Measurements from ENCODE around the gene DBH.

GRCh38 chr9:133610845-133611244, 25.3 kb upstream of the DBH start:
- TF ChIP-seq CTCF (IDR thresholded peaks at IDR 0.05 in 2 of 3, conservative IDR thresholded peaks at IDR 0.05 in 1 of 3; ENCODE audit: borderline replicate concordance in 1 of 3, insufficient read depth in 1 of 3, low read depth in 2 of 3, low read length in 2 of 3) (no peak), EZH2 (IDR thresholded peaks at IDR 0.05) (no peak), POLR2AphosphoS5 (IDR thresholded peaks at IDR 0.05; ENCODE audit: low read depth, low read length) (no peak), SRF (IDR thresholded peaks at IDR 0.05; ENCODE audit: low read depth) (no peak), POLR2A (IDR thresholded peaks at IDR 0.05; ENCODE audit: borderline replicate concordance, extremely low read depth, insufficient read depth, insufficient read length) (no peak), REST (IDR thresholded peaks at IDR 0.05; ENCODE audit: low read depth) (no peak), EGR1 (IDR thresholded peaks at IDR 0.05; ENCODE audit: low read depth) (no peak)
